Psoas muscle (tissue), 8 donors: ENCODE measurements around the gene CGB3. TPM values are rescaled to one million over a fixed set of nuclear protein-coding genes. Genes with fewer than 3 reads are reported as not detected.

Experiments
- ATAC-seq, 4 donors: fragments of 200-7000 bp; cut with Tn5 transposase; one replicate each; pipeline ENCODE4 v1.9.1; 2020; ENCODE audit warnings: moderate library complexity in 3 of 4, mild to moderate bottlenecking in 2 of 4
- DNase-seq, 2 donors: peaks; one replicate each; pipeline ENCODE4 v3.0.0-alpha.2; 2020
- H3K27ac ChIP-seq: fragments of 200-600 bp; one replicate; pipeline ENCODE4 v1.8.0; 2022
- H3K27me3 ChIP-seq, 3 donors: fragments of 200-600 bp in 1 of 3; one replicate each; pipeline versions ENCODE4 v1.6.1 to v1.8.0; 2013 to 2022; ENCODE audit warnings: low read length in 2 of 3, mild to moderate bottlenecking in 2 of 3, moderate library complexity in 1 of 3; ENCODE audit not compliant: insufficient read depth in 3 of 3
- H3K36me3 ChIP-seq, 2 donors: fragments of 200-600 bp in 1 of 2; one replicate each; pipeline versions ENCODE4 v1.6.1 to v1.8.0; 2013 to 2022; ENCODE audit warnings: low read depth in 1 of 2, mild to moderate bottlenecking in 1 of 2, moderate library complexity in 1 of 2; ENCODE audit not compliant: insufficient read depth in 1 of 2
- H3K4me1 ChIP-seq: fragments of 200-600 bp; one replicate; pipeline ENCODE4 v1.8.0; 2022
- H3K4me3 ChIP-seq: fragments of 200-600 bp; one replicate; pipeline ENCODE4 v1.8.0; 2022; ENCODE audit warnings: mild to moderate bottlenecking
- H3K9me3 ChIP-seq: fragments of 200-600 bp; one replicate; pipeline ENCODE4 v1.8.0; 2022
- CTCF ChIP-seq: fragments of 200-600 bp; IDR thresholded peaks from one replicate; pipeline ENCODE4 v1.8.0; 2022; ENCODE audit warnings: antibody characterized with exemption
- WGBS, 3 donors: extraction: QIAGEN DNeasy Blood & Tissue Kit; methylation state at CpG; one replicate each; pipeline versions ENCODE4 v1.1.6 to v1.1.7; 2013; 5-methylcytosine and 5-hydroxymethylcytosine counted together
- intact Hi-C, 2 donors: fragments of 100-400 bp; cut with DNase I; formaldehyde crosslinking; loops; one replicate each; pipeline versions ENCODE4 v1.11.0 to v1.14.2; 2022
- polyA plus RNA-seq, 3 donors: library from polyadenylated mRNA; stranded (reverse); fragments of 200-250 nt; gene quantifications; one replicate each; pipeline ENCODE4 v1.2.3, GENCODE V29; 2013
- total RNA-seq, 4 donors: library from RNA; stranded (reverse); fragmentation: NEBNext Ultra II Directional in 2 of 4; extraction: Animal tissue kit (Norgen Biotek cat#: 25700) in 2 of 4; gene quantifications; one replicate each; pipeline versions ENCODE4 v1.2.1 to v1.2.4, GENCODE V29; 2021 to 2023
- donor health status: healthy with polysubstance abuse.
- donor health status: DM: no; HTN: no; CAD: no; lungs with moderate emphysema.
- donor health status: Bipolar disorder and iron deficiency.
- donor health status: healthy.
- donor health status: DM: yes; HTN: yes; CAD: no.
- donor health status: DM: no; HTN: no; CAD: no.
- donor health status: DM: no; HTN: no; CAD: no.
- donor health status: DM: yes; HTN: yes; CAD: no.

The CGB3 gene
- total and polyA plus RNA-seq, 7 donors: not detected

- no peak overlapping the region for H3K27ac ChIP-seq
- ATAC-seq (no peak), DNase-seq (no peak)
- H3K4me3 ChIP-seq: no peak overlapping the region
- intact Hi-C loops: no loop called here
- H3K9me3 ChIP-seq: no peaks in the 10 kb centered on the region
- 95 to 98% (median 97%) methylated on average over 22 of the region's 22 CpGs for WGBS, 3 donors
- no peaks in the 10 kb centered on the region for H3K27me3 ChIP-seq
- H3K4me1 ChIP-seq: no peaks in the 10 kb centered on the region
- TF ChIP-seq CTCF: no peak
- peaks cover 10 to 99% of the 10 kb centered on the region in 2 donors for H3K36me3 ChIP-seq
Observed at GRCh38 chr19:49006905-49007304, 17.2 kb downstream of the CGB3 start.

- no peak for DNase-seq
- ATAC-seq: no peak
- no peaks in the 10 kb centered on the region for H3K4me1 ChIP-seq
- TF ChIP-seq CTCF: no peak
- 87 to 93% (median 92%) methylated on average over 7 of the region's 7 CpGs for WGBS, 3 donors
- H3K4me3 ChIP-seq: no peak overlapping the region
- no peak overlapping the region for H3K27ac ChIP-seq
- H3K36me3 ChIP-seq: peaks cover 7 to 89% of the 10 kb centered on the region in 2 donors
- intact Hi-C loops: no loop called here
- H3K27me3 ChIP-seq: no peaks in the 10 kb centered on the region
- no peaks in the 10 kb centered on the region for H3K9me3 ChIP-seq
Observed at GRCh38 chr19:49004964-49005614, 19.0 kb downstream of the CGB3 start.

- Histone ChIP-seq H3K27ac (no peak overlapping the region), H3K36me3 (peaks cover 4 to 86% of the 10 kb centered on the region in 2 donors), H3K4me3 (no peak overlapping the region), H3K9me3 (no peaks in the 10 kb centered on the region), H3K4me1 (peaks cover 5% of the 10 kb centered on the region), H3K27me3 (no peaks in the 10 kb centered on the region)
- DNase-seq (no peak), ATAC-seq (no peak)
- TF ChIP-seq CTCF: no peak
- intact Hi-C loops: no loop called here
- 95 to 100% (median 98%) methylated on average over 15 of the region's 15 CpGs for WGBS, 3 donors
Observed at GRCh38 chr19:49004133-49004532, 20.0 kb downstream of the CGB3 start.

GRCh38 chr19:48999481-49000325 lies 24.4 kb downstream of the CGB3 start:
- 56 to 61% (median 61%) methylated on average over 16 of the region's 16 CpGs for WGBS, 3 donors
- DNase-seq (peak; percentile 56 to 78), ATAC-seq (peak; percentile 47 to 75 (median 70))
- peak; percentile 60 for TF ChIP-seq CTCF
- no peaks in the 10 kb centered on the region for H3K27me3 ChIP-seq
- peaks cover 14% of the 10 kb centered on the region for H3K4me1 ChIP-seq
- H3K27ac ChIP-seq: peak overlapping the region; percentile 16
- intact Hi-C loops: loop anchor here (5.0 to 10.0 kb wide), 3 partner anchors 68 to 205 kb away; partner anchors contain the start of genes HRC (in 1 of the 2) and TRPM4 (in 1 of the 2)
- peaks cover 0 to 43% of the 10 kb centered on the region in 2 donors for H3K36me3 ChIP-seq
- no peaks in the 10 kb centered on the region for H3K9me3 ChIP-seq
- no peak overlapping the region for H3K4me3 ChIP-seq
